ENCODE data around the gene RGPD3. TPM values are rescaled to one million over a fixed set of nuclear protein-coding genes. Genes with fewer than 3 reads are reported as not detected.
"Not testable (repeated sequence)": the region's sequence is repeated elsewhere in the genome, so short reads cannot be mapped to it uniquely, and the experiment has no call there.

RGPD3 gene
- total and polyA plus RNA-seq, 10 of the 15 experiments (the other 5 are each of a cell fraction or from before 2014, with no cell fraction given), result 0.03 to 0.44 (median 0.09) TPM

GRCh38 chr2:106511934-106512333, 43.7 kb upstream of the RGPD3 start:
- SMC1A ChIA-PET (ENCODE audit: uncharacterized antibody, unreplicated experiment); H3K9ac ChIP-seq (ENCODE audit: control insufficient read depth, insufficient read depth, low read length); intact Hi-C loops (cut with micrococcal nuclease; ENCODE audit: unreplicated experiment); H4K20me1 ChIP-seq (ENCODE audit: control insufficient read depth, insufficient read depth); H3K36me3 ChIP-seq (ENCODE audit: control insufficient read depth in 2 of 2, insufficient read depth in 2 of 2, low read length in 1 of 2); H3K27ac ChIP-seq (ENCODE audit: control insufficient read depth, insufficient read depth); RAD21 ChIA-PET (ENCODE audit: unreplicated experiment); CTCF ChIA-PET; BruUV-seq (replicated peaks); in situ Hi-C loops (cut with MboI); H3K79me2 ChIP-seq (ENCODE audit: control insufficient read depth, insufficient read depth, low read length); H3K27me3 ChIP-seq (replicated peaks in 1 of 2; ENCODE audit: control insufficient read depth in 2 of 2, insufficient read depth in 2 of 2, low read length in 1 of 2); H2AFZ ChIP-seq (ENCODE audit: control insufficient read depth, low read depth, low read length); H3K4me2 ChIP-seq (ENCODE audit: control insufficient read depth, insufficient read depth); H3K4me3 ChIP-seq; POLR2A ChIA-PET; ATAC-seq; H3K9me3 ChIP-seq (replicated peaks; ENCODE audit: control insufficient read depth, insufficient read depth, low read length); H3K4me1 ChIP-seq (ENCODE audit: control insufficient read depth, insufficient read depth, low read length); FAIRE-seq; DNase-seq (ENCODE audit: low read depth, low spot score): not testable (repeated sequence)
- WGBS (ENCODE audit: insufficient coverage, insufficient replicate concordance, low lambda C conversion rate, missing lambda C conversion rate), result 57% methylated on average over 7 of the region's 7 CpGs

- RAD21 ChIA-PET (ENCODE audit: unreplicated experiment); SMC1A ChIA-PET (ENCODE audit: uncharacterized antibody, unreplicated experiment); in situ Hi-C loops (cut with MboI); H4K20me1 ChIP-seq (ENCODE audit: control insufficient read depth, insufficient read depth); H2AFZ ChIP-seq (ENCODE audit: control insufficient read depth, low read depth, low read length); H3K9me3 ChIP-seq (replicated peaks; ENCODE audit: control insufficient read depth, insufficient read depth, low read length); DNase-seq (ENCODE audit: low read depth, low spot score); H3K27me3 ChIP-seq (replicated peaks in 1 of 2; ENCODE audit: control insufficient read depth in 2 of 2, insufficient read depth in 2 of 2, low read length in 1 of 2); H3K9ac ChIP-seq (ENCODE audit: control insufficient read depth, insufficient read depth, low read length); FAIRE-seq; intact Hi-C loops (cut with micrococcal nuclease; ENCODE audit: unreplicated experiment); ATAC-seq; H3K4me2 ChIP-seq (ENCODE audit: control insufficient read depth, insufficient read depth); H3K27ac ChIP-seq (ENCODE audit: control insufficient read depth, insufficient read depth); CTCF ChIA-PET; H3K4me1 ChIP-seq (ENCODE audit: control insufficient read depth, insufficient read depth, low read length); BruUV-seq (replicated peaks); H3K79me2 ChIP-seq (ENCODE audit: control insufficient read depth, insufficient read depth, low read length); H3K36me3 ChIP-seq (ENCODE audit: control insufficient read depth in 2 of 2, insufficient read depth in 2 of 2, low read length in 1 of 2); H3K4me3 ChIP-seq; POLR2A ChIA-PET: not testable (repeated sequence)
- 43% methylated on average over 8 of the region's 16 CpGs for WGBS (ENCODE audit: insufficient coverage, insufficient replicate concordance, low lambda C conversion rate, missing lambda C conversion rate)
Observed at GRCh38 chr2:106511476-106511901, 43.3 kb upstream of the RGPD3 start.

GRCh38 chr2:106510791-106511190, 42.6 kb upstream of the RGPD3 start:
- WGBS (ENCODE audit: insufficient coverage, insufficient replicate concordance, low lambda C conversion rate, missing lambda C conversion rate), result 14% methylated on average over 4 of the region's 4 CpGs

GRCh38 chr2:106509374-106509770, 41.2 kb upstream of the RGPD3 start:
- ATAC-seq; BruUV-seq (replicated peaks); RAD21 ChIA-PET (ENCODE audit: unreplicated experiment); POLR2A ChIA-PET; in situ Hi-C loops (cut with MboI); CTCF ChIA-PET; H2AFZ ChIP-seq (ENCODE audit: control insufficient read depth, low read depth, low read length); H3K27me3 ChIP-seq (replicated peaks in 1 of 2; ENCODE audit: control insufficient read depth in 2 of 2, insufficient read depth in 2 of 2, low read length in 1 of 2); H3K4me2 ChIP-seq (ENCODE audit: control insufficient read depth, insufficient read depth); H3K4me1 ChIP-seq (ENCODE audit: control insufficient read depth, insufficient read depth, low read length); intact Hi-C loops (cut with micrococcal nuclease; ENCODE audit: unreplicated experiment); H3K36me3 ChIP-seq (ENCODE audit: control insufficient read depth in 2 of 2, insufficient read depth in 2 of 2, low read length in 1 of 2); H3K9me3 ChIP-seq (replicated peaks; ENCODE audit: control insufficient read depth, insufficient read depth, low read length); H3K27ac ChIP-seq (ENCODE audit: control insufficient read depth, insufficient read depth); H3K4me3 ChIP-seq; H4K20me1 ChIP-seq (ENCODE audit: control insufficient read depth, insufficient read depth); DNase-seq (ENCODE audit: low read depth, low spot score); SMC1A ChIA-PET (ENCODE audit: uncharacterized antibody, unreplicated experiment); H3K9ac ChIP-seq (ENCODE audit: control insufficient read depth, insufficient read depth, low read length); FAIRE-seq; H3K79me2 ChIP-seq (ENCODE audit: control insufficient read depth, insufficient read depth, low read length): not testable (repeated sequence)
- WGBS (ENCODE audit: insufficient coverage, insufficient replicate concordance, low lambda C conversion rate, missing lambda C conversion rate), result 45% methylated on average over 6 of the region's 6 CpGs

More at GRCh38 chr2:106510791-106511190, 42.6 kb upstream of the RGPD3 start:
- intact Hi-C loops (cut with micrococcal nuclease; ENCODE audit: unreplicated experiment); H3K9me3 ChIP-seq (replicated peaks; ENCODE audit: control insufficient read depth, insufficient read depth, low read length); H2AFZ ChIP-seq (ENCODE audit: control insufficient read depth, low read depth, low read length); CTCF ChIA-PET; FAIRE-seq; H3K79me2 ChIP-seq (ENCODE audit: control insufficient read depth, insufficient read depth, low read length); H3K4me2 ChIP-seq (ENCODE audit: control insufficient read depth, insufficient read depth); H3K27me3 ChIP-seq (replicated peaks in 1 of 2; ENCODE audit: control insufficient read depth in 2 of 2, insufficient read depth in 2 of 2, low read length in 1 of 2); in situ Hi-C loops (cut with MboI); H4K20me1 ChIP-seq (ENCODE audit: control insufficient read depth, insufficient read depth); H3K9ac ChIP-seq (ENCODE audit: control insufficient read depth, insufficient read depth, low read length); POLR2A ChIA-PET; DNase-seq (ENCODE audit: low read depth, low spot score); RAD21 ChIA-PET (ENCODE audit: unreplicated experiment); H3K36me3 ChIP-seq (ENCODE audit: control insufficient read depth in 2 of 2, insufficient read depth in 2 of 2, low read length in 1 of 2); SMC1A ChIA-PET (ENCODE audit: uncharacterized antibody, unreplicated experiment); H3K27ac ChIP-seq (ENCODE audit: control insufficient read depth, insufficient read depth); H3K4me3 ChIP-seq; H3K4me1 ChIP-seq (ENCODE audit: control insufficient read depth, insufficient read depth, low read length); ATAC-seq; BruUV-seq (replicated peaks): not testable (repeated sequence)
